ENCODE data around the gene WWOX. TPM values are rescaled to one million over a fixed set of nuclear protein-coding genes. Genes with fewer than 3 reads are reported as not detected.
"Not testable (repeated sequence)": the region's sequence is repeated elsewhere in the genome, so short reads cannot be mapped to it uniquely, and the experiment has no call there.

The WWOX gene
- total RNA-seq, 1 donor from 2014 or later, result 19.2 TPM

DNA sequence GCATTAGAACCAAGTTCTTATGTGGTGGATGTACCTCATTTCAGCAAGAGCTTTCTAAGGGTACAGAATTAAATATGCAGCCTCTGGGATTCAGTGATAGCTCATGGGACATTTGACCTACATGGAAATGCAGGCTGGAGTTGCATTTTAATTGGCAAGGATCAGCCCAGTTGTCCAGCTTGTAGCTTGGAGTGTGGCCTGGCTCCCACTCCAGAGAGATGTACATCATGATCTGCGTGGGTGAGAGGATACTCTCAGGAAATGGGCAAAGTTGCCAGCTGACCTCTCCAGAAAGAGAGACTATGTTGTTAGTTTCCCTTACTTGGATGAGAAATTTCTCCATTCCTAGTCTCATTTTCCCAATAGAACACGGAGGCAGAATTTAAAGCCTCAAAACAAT is 945.7 kb downstream of the WWOX start:
- intact Hi-C loops (cut with DNase I), result no loop called here
- Histone ChIP-seq H3K36me3 (no peaks in the 10 kb centered on the region), H3K9me3 (no peaks in the 10 kb centered on the region), H3K4me3 (no peak overlapping the region), H3K4me1 (no peaks in the 10 kb centered on the region), H3K27me3 (ENCODE audit: low read depth) (no peaks in the 10 kb centered on the region), H3K27ac (no peak overlapping the region)
- ATAC-seq (no peak), DNase-seq (no peak)
- TF ChIP-seq, protein P1, sequence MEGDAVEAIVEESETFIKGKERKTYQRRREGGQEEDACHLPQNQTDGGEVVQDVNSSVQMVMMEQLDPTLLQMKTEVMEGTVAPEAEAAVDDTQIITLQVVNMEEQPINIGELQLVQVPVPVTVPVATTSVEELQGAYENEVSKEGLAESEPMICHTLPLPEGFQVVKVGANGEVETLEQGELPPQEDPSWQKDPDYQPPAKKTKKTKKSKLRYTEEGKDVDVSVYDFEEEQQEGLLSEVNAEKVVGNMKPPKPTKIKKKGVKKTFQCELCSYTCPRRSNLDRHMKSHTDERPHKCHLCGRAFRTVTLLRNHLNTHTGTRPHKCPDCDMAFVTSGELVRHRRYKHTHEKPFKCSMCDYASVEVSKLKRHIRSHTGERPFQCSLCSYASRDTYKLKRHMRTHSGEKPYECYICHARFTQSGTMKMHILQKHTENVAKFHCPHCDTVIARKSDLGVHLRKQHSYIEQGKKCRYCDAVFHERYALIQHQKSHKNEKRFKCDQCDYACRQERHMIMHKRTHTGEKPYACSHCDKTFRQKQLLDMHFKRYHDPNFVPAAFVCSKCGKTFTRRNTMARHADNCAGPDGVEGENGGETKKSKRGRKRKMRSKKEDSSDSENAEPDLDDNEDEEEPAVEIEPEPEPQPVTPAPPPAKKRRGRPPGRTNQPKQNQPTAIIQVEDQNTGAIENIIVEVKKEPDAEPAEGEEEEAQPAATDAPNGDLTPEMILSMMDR (IDR thresholded peaks at IDR 0.05), result no peak

DNA sequence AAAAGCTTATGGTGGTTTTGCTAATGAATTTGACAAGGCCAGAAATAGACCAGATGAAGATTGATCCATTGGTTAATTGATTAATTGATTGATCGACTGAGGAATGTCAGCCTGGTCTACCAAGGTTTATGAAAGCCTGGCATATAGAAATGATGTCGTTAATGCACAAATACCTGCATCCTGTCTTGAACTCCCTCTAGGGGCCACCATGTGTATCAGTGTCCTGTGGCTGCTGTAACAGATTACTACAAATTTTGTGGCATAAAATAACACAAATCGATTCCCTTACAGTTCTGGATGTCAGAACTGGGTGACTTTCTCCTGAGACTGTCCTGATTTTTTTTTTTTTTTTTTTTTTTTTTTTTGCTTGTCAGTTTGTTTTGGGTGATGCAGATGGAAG is 947.9 kb downstream of the WWOX start:
- Histone ChIP-seq H3K27ac (no peak overlapping the region), H3K9me3 (no peaks in the 10 kb centered on the region), H3K4me1 (no peaks in the 10 kb centered on the region), H3K36me3 (no peaks in the 10 kb centered on the region), H3K4me3 (no peak overlapping the region), H3K27me3 (ENCODE audit: low read depth) (no peaks in the 10 kb centered on the region)
- no peak for ATAC-seq
- intact Hi-C loops (cut with DNase I), result no loop called here
- TF ChIP-seq, protein P1 (IDR thresholded peaks at IDR 0.05), result peak; percentile 33
- DNase-seq, result no peak

DNA sequence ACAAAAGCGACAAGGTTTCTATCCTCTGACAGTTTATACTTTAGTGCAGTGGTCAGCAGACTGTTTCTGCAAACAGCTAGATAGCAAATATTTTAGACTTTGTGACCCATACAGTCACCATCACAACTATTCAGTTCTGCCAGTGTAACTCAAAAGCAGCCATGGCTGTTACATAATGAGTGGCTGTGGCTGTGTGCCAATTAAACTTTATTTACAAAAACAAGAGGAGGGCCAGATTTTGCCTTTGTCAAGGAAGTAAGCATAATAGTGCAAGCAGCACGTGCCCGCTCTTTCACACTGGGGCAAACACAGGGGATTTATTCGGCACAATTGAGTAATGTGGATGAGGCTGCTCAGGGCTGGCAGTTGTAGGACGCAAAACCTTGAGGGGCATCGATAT is 949.6 kb downstream of the WWOX start:
- H3K9me3 ChIP-seq, result no peaks in the 10 kb centered on the region
- intact Hi-C loops (cut with DNase I), result no loop called here
- no peaks in the 10 kb centered on the region for H3K36me3 ChIP-seq
- H3K4me1 ChIP-seq, result no peaks in the 10 kb centered on the region
- no peak overlapping the region for H3K27ac ChIP-seq
- ATAC-seq (no peak), DNase-seq (no peak)
- TF ChIP-seq, protein P1 (IDR thresholded peaks at IDR 0.05), result no peak
- no peak overlapping the region for H3K4me3 ChIP-seq
- no peaks in the 10 kb centered on the region for H3K27me3 ChIP-seq (ENCODE audit: low read depth)

- H3K27ac ChIP-seq, result no peak overlapping the region
- no peak overlapping the region for H3K4me3 ChIP-seq
- no peaks in the 10 kb centered on the region for H3K9me3 ChIP-seq
- TF ChIP-seq, protein P1 (IDR thresholded peaks at IDR 0.05), result no peak
- no peaks in the 10 kb centered on the region for H3K36me3 ChIP-seq
- no peaks in the 10 kb centered on the region for H3K4me1 ChIP-seq
- intact Hi-C loops (cut with DNase I), result no loop called here
- no peak for DNase-seq
- ATAC-seq, result peak in 1 of 2 donors; percentile 27
- no peaks in the 10 kb centered on the region for H3K27me3 ChIP-seq (ENCODE audit: low read depth)
Observed at GRCh38 chr16:79050063-79050462, 950.6 kb downstream of the WWOX start.

- ATAC-seq, result no peak
- intact Hi-C loops (cut with DNase I), result no loop called here
- no peak overlapping the region for H3K4me3 ChIP-seq
- H3K4me1 ChIP-seq, result no peaks in the 10 kb centered on the region
- no peaks in the 10 kb centered on the region for H3K27me3 ChIP-seq (ENCODE audit: low read depth)
- no peak for DNase-seq
- H3K36me3 ChIP-seq, result no peaks in the 10 kb centered on the region
- H3K9me3 ChIP-seq, result no peaks in the 10 kb centered on the region
- H3K27ac ChIP-seq, result no peak overlapping the region
- TF ChIP-seq, protein P1 (IDR thresholded peaks at IDR 0.05), result no peak
Observed at GRCh38 chr16:79051313-79051712, 951.9 kb downstream of the WWOX start.

DNA sequence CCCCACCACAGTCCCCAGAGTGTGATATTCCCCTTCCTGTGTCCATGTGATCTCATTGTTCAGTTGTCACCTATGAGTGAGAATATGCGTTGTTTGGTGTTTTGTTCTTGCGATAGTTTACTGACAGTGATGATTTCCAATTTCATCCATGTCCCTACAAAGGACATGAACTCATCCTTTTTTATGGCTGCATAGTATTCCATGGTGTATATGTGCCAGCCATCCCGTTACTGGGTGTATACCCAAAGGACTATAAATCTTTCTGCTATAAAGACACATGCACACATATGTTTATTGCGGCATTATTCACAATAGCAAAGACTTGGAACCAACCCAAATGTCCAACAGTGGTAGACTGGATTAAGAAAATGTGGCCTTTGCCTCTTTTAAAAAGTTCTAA is 952.7 kb downstream of the WWOX start:
- H3K9me3 ChIP-seq; H3K4me3 ChIP-seq; ATAC-seq; DNase-seq; H3K27me3 ChIP-seq (ENCODE audit: low read depth); H3K4me1 ChIP-seq; intact Hi-C loops (cut with DNase I); H3K36me3 ChIP-seq; H3K27ac ChIP-seq: not testable (repeated sequence)

All from lower lobe of right lung (tissue), 2 donors.